CD4-positive, alpha-beta T cell treated with Interleukin-6 for 4 hours (primary cell): ENCODE results near the gene WDR48.
A peak's percentile ranks its signal among the peaks of the same experiment; 100 is the strongest.

Experiments
- DNase-seq: peaks from one replicate; pipeline ENCODE4 v3.0.0-alpha.2; 2020; ENCODE audit warnings: mixed read lengths

The WDR48 gene

GRCh38 chr3:39124876-39125840, 73.3 kb downstream of the WDR48 start:
- DNase-seq, result no peak

GRCh38 chr3:39125841-39126500, 74.2 kb downstream of the WDR48 start:
- no peak for DNase-seq

- DNase-seq, result peak; percentile 73
Observed at GRCh38 chr3:39126532-39127071, 74.8 kb downstream of the WDR48 start.

- no peak for DNase-seq
Observed at GRCh38 chr3:39127269-39127907, 75.6 kb downstream of the WDR48 start.

GRCh38 chr3:39127908-39128304, 76.1 kb downstream of the WDR48 start:
- no peak for DNase-seq

- DNase-seq, result no peak
Observed at GRCh38 chr3:39128951-39129350, 77.1 kb downstream of the WDR48 start.

- DNase-seq, result no peak
Observed at GRCh38 chr3:39130026-39130425, 78.2 kb downstream of the WDR48 start.

- no peak for DNase-seq
Observed at GRCh38 chr3:39130693-39131265, 79.0 kb downstream of the WDR48 start.

- DNase-seq, result no peak
Observed at GRCh38 chr3:39132096-39133092, 80.6 kb downstream of the WDR48 start.

- DNase-seq, result no peak
Observed at GRCh38 chr3:39133093-39133490, 81.3 kb downstream of the WDR48 start.

GRCh38 chr3:39133822-39134221, 82.0 kb downstream of the WDR48 start:
- no peak for DNase-seq

- no peak for DNase-seq
Observed at GRCh38 chr3:39134305-39134704, 82.5 kb downstream of the WDR48 start.

GRCh38 chr3:39135170-39135805, 83.5 kb downstream of the WDR48 start:
- no peak for DNase-seq

- no peak for DNase-seq
Observed at GRCh38 chr3:39136533-39137434, 85.0 kb downstream of the WDR48 start.

- no peak for DNase-seq
Observed at GRCh38 chr3:39137435-39137936, 85.7 kb downstream of the WDR48 start.

GRCh38 chr3:39137991-39138803, 86.4 kb downstream of the WDR48 start:
- no peak for DNase-seq

- DNase-seq, result no peak
Observed at GRCh38 chr3:39138804-39139415, 87.1 kb downstream of the WDR48 start.

GRCh38 chr3:39139442-39139841, 87.6 kb downstream of the WDR48 start:
- DNase-seq, result no peak
